Vagina (tissue), 2 donors: ENCODE data around the gene DUSP15. TPM values are rescaled to one million over a fixed set of nuclear protein-coding genes. Genes with fewer than 3 reads are reported as not detected.

Experiments used
- DNase-seq, 2 donors: peaks; one replicate each; pipeline ENCODE4 v3.0.0-alpha.2; 2017; ENCODE audit errors: extremely low spot score in 2 of 2
- H3K27ac ChIP-seq: fragments of 200-600 bp; sonication (generic); one replicate; pipeline ENCODE4 v1.5.1; 2019
- H3K27me3 ChIP-seq: fragments of 200-600 bp; sonication (generic); one replicate; pipeline ENCODE4 v1.5.1; 2019
- H3K36me3 ChIP-seq, 2 donors: fragments of 200-600 bp; sonication (generic); one replicate each; pipeline ENCODE4 v1.5.1; 2017 to 2019
- H3K4me1 ChIP-seq: fragments of 200-600 bp; sonication (generic); one replicate; pipeline ENCODE4 v1.5.1; 2019
- H3K4me3 ChIP-seq, 2 donors: fragments of 200-600 bp; sonication (generic); 1 replicate in 1 of 2; 2 replicates in 1 of 2; pipeline ENCODE4 v1.5.1; 2016 to 2019
- H3K9me3 ChIP-seq: fragments of 200-600 bp; sonication (generic); one replicate; pipeline ENCODE4 v1.5.1; 2019
- POLR2A ChIP-seq, 2 donors: fragments of 450-650 bp; IDR thresholded peaks; one replicate each; pipeline ENCODE4 v1.6.1; 2017; ENCODE audit warnings: antibody characterized with exemption in 2 of 2, mild to moderate bottlenecking in 2 of 2, moderate library complexity in 2 of 2
- POLR2AphosphoS5 ChIP-seq, 2 donors: sonication (generic); formaldehyde crosslinking; IDR thresholded peaks; one replicate each; pipeline ENCODE4 v1.9.0; 2017; ENCODE audit warnings: antibody characterized with exemption in 2 of 2, mild to moderate bottlenecking in 2 of 2, low read depth in 1 of 2; ENCODE audit not compliant: insufficient read depth in 1 of 2
- intact Hi-C: fragments of 100-400 bp; cut with DNase I; formaldehyde crosslinking; loops from one replicate; pipeline ENCODE4 v1.15.1; 2023
- total RNA-seq: library from RNA; depleted of rRNA; stranded (reverse); fragments of >200 nt; gene quantifications from one replicate; pipeline ENCODE4 v1.2.3, GENCODE V29; 2016
- TF ChIP-seq, protein P1 (sequence below), 3 experiments: fragments of 450-650 bp in 2 of 3; fragments of 200-600 bp in 1 of 3; sonication (generic) in 1 of 3; IDR thresholded peaks; one replicate each; pipeline ENCODE4 v1.5.1; 2017 to 2019; ENCODE audit warnings: antibody characterized with exemption in 3 of 3, mild to moderate bottlenecking in 2 of 3, moderate library complexity in 2 of 3

DUSP15 gene
- total RNA-seq, 1 donor from 2014 or later: 2.5 TPM

DNA sequence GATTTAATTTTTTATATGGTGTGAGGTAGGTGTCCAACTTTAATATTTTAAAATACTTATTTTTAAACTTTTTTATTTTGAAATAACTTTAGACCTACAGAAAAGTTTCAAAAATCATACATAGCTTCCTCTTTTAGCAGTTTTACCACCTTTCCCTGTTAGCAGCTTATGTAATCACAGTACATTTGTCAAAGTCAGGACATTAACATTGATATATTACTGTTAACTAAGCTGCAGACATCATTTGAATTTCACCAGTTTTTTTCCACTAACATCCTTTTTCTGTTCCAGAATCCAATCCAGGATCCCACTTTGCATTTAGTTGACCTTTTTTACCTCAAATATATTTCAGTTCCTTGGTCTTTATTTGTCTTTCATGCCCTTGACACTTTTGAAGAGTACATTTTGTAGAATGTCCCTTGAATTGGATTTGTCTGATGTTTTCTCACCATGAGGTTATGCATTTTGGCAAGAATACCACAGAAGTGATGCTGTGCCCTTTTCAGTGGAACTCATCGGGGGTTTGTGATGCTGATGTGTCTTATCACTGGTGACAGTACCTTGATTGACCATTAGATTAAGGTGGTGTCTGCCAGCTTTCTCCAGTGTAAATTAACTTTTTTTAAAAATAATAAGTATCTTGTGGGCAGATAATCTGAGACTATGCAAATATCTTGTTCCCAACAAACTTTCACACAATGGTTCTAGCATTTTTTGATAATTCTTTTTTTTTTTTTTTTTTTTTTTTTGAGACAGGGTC lies 33.5 kb upstream of the DUSP15 start:
- H3K27me3 ChIP-seq: no peaks in the 10 kb centered on the region
- H3K4me3 ChIP-seq: no peak overlapping the region
- intact Hi-C loops: no loop called here
- H3K4me1 ChIP-seq: no peaks in the 10 kb centered on the region
- no peaks in the 10 kb centered on the region for H3K9me3 ChIP-seq
- DNase-seq: no peak
- TF ChIP-seq, protein P1, sequence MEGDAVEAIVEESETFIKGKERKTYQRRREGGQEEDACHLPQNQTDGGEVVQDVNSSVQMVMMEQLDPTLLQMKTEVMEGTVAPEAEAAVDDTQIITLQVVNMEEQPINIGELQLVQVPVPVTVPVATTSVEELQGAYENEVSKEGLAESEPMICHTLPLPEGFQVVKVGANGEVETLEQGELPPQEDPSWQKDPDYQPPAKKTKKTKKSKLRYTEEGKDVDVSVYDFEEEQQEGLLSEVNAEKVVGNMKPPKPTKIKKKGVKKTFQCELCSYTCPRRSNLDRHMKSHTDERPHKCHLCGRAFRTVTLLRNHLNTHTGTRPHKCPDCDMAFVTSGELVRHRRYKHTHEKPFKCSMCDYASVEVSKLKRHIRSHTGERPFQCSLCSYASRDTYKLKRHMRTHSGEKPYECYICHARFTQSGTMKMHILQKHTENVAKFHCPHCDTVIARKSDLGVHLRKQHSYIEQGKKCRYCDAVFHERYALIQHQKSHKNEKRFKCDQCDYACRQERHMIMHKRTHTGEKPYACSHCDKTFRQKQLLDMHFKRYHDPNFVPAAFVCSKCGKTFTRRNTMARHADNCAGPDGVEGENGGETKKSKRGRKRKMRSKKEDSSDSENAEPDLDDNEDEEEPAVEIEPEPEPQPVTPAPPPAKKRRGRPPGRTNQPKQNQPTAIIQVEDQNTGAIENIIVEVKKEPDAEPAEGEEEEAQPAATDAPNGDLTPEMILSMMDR (IDR thresholded peaks at IDR 0.05): no peak
- TF ChIP-seq POLR2A (IDR thresholded peaks at IDR 0.05) (no peak), POLR2AphosphoS5 (IDR thresholded peaks at IDR 0.05; ENCODE audit: insufficient read depth in 1 of 2, low read depth in 1 of 2) (no peak)
- H3K27ac ChIP-seq: no peak overlapping the region
- H3K36me3 ChIP-seq: no peaks in the 10 kb centered on the region

DNA sequence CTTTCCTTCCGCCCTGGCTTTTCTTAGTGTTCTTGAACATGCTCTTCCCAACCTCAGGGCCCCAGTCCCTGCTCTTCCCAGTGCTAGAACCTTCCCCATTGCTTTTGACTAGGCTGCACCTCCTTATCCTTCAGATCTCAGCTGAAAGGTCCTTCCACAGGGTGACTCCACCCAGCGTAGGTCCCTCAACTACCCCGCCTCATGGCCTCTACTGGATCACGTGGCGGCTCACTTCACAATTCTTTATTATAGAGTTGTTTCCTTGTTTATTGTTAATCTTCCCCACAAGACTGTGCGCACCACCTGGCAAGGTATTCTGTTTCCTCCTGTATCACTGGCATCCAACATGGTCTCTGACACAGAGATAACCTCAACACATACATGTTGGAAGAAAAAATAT lies 31.3 kb upstream of the DUSP15 start:
- H3K9me3 ChIP-seq: no peaks in the 10 kb centered on the region
- no peaks in the 10 kb centered on the region for H3K36me3 ChIP-seq
- H3K27ac ChIP-seq: no peak overlapping the region
- no peaks in the 10 kb centered on the region for H3K27me3 ChIP-seq
- intact Hi-C loops: no loop called here
- DNase-seq: no peak
- no peaks in the 10 kb centered on the region for H3K4me1 ChIP-seq
- TF ChIP-seq, protein P1 (IDR thresholded peaks at IDR 0.05): no peak
- no peak for TF ChIP-seq POLR2A (IDR thresholded peaks at IDR 0.05)
- TF ChIP-seq POLR2AphosphoS5 (IDR thresholded peaks at IDR 0.05; ENCODE audit: insufficient read depth in 1 of 2, low read depth in 1 of 2): no peak
- H3K4me3 ChIP-seq: no peak overlapping the region

DNA sequence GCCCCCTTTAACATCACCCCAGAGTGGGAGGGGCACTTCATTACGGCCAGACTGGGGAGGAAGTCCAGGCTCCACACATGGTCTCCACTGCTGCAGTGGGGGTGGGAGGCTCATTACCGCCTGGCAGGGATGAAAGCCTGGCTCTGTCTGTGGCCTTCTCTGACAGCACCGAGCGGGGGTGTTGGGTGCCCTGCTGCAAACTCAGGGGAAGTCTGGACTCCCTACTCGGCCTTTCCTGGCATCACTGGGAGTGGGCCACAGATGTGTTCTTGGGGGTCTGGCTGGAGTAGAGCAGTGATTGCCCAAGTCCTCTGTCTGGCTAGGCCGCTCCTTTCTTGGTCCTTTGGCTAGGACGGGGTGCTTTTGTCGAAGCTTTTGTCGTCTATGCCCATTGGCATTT lies 27.2 kb upstream of the DUSP15 start:
- TF ChIP-seq, protein P1 (IDR thresholded peaks at IDR 0.05): no peak
- TF ChIP-seq POLR2A (IDR thresholded peaks at IDR 0.05): no peak
- TF ChIP-seq POLR2AphosphoS5 (IDR thresholded peaks at IDR 0.05; ENCODE audit: insufficient read depth in 1 of 2, low read depth in 1 of 2): no peak
- H3K36me3 ChIP-seq: no peaks in the 10 kb centered on the region
- no peaks in the 10 kb centered on the region for H3K4me1 ChIP-seq
- no peaks in the 10 kb centered on the region for H3K27me3 ChIP-seq
- H3K4me3 ChIP-seq: no peak overlapping the region
- DNase-seq: no peak
- H3K27ac ChIP-seq: no peak overlapping the region
- H3K9me3 ChIP-seq: no peaks in the 10 kb centered on the region
- intact Hi-C loops: no loop called here

DNA sequence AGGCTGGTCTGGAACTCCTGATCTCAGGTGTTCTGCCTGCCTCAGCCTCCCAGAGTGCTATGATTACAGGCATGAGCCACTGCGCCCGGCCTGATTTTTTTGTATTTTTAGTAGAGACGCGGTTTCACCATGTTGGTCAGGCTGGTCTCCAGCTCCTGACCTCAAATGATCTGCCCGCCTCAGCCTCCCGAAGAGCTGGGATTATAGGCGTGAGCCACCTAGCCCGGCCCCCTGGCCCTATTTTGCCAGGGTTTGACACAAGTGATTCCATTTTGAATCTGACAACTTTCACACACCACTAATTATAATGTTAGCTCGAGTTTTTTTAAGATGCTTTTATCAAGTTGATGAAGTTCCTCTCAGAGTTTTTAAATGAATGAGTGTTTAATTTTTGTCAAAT lies 25.7 kb upstream of the DUSP15 start:
- no peak for DNase-seq
- intact Hi-C loops: no loop called here
- no peak overlapping the region for H3K4me3 ChIP-seq

More for the DNA sequence above, 25.7 kb upstream of the DUSP15 start:
- Histone ChIP-seq H3K4me1 (no peaks in the 10 kb centered on the region), H3K9me3 (no peaks in the 10 kb centered on the region), H3K27me3 (no peaks in the 10 kb centered on the region), H3K36me3 (no peaks in the 10 kb centered on the region), H3K27ac (peak overlapping the region; percentile 10)
- TF ChIP-seq, protein P1 (IDR thresholded peaks at IDR 0.05): no peak
- TF ChIP-seq POLR2A (IDR thresholded peaks at IDR 0.05) (no peak), POLR2AphosphoS5 (IDR thresholded peaks at IDR 0.05; ENCODE audit: insufficient read depth in 1 of 2, low read depth in 1 of 2) (no peak)
